ENCODE results near the gene BBC3. TPM values are rescaled to one million over a fixed set of nuclear protein-coding genes. Genes with fewer than 3 reads are reported as not detected.

BBC3 gene
- total and polyA plus RNA-seq, 2 experiments from 2014 or later = 23.4 to 31.9 TPM

DNA sequence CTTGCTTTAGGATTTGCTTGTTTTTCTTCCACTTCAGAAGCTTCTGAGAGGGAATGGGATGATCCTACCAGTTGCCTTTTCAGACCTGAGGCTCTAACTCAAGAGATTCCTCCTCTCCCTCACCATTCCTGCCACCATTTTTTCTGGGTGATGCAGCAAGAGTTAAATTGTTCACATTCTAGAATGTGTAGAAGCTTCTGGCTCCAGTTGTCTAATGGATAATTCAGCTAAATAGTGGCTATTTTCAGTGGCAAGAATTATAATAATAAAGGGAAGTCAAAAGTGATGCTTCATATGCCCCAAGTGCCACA is 20.9 kb downstream of the BBC3 start:
- Histone ChIP-seq H3K4me1 (ENCODE audit: insufficient read depth) (peaks cover 7% of the 10 kb centered on the region), H3K27me3 (ENCODE audit: insufficient read depth) (no peaks in the 10 kb centered on the region), H3K79me2 (replicated peaks; ENCODE audit: insufficient read depth) (no peaks in the 10 kb centered on the region), H4K20me1 (replicated peaks; ENCODE audit: insufficient read depth) (peaks cover 4% of the 10 kb centered on the region), H3K4me3 (no peak overlapping the region), H2AFZ (no peak overlapping the region), H3K9me2 (ENCODE audit: insufficient read depth) (no peaks in the 10 kb centered on the region), H3K27ac (ENCODE audit: low read depth) (peak overlapping the region; percentile 89), H3F3A (replicated peaks; ENCODE audit: low read depth) (peaks cover 44% of the 10 kb centered on the region), H3K4me2 (no peak overlapping the region), H3K36me3 (ENCODE audit: insufficient read depth) (peaks cover 16% of the 10 kb centered on the region)
- TF ChIP-seq CREB1 (CRISPR knock-in tag; IDR thresholded peaks at IDR 0.05; ENCODE audit: low read depth) (no peak), JUNB (IDR thresholded peaks at IDR 0.05; ENCODE audit: unreplicated experiment) (no peak), EZH2phosphoT487 (IDR thresholded peaks at IDR 0.05; ENCODE audit: unreplicated experiment) (no peak), ZNF331 (CRISPR knock-in tag; IDR thresholded peaks at IDR 0.05; ENCODE audit: low read depth) (no peak), ZNF114 (CRISPR knock-in tag; IDR thresholded peaks at IDR 0.05) (no peak)
- TF ChIP-seq, protein P1, sequence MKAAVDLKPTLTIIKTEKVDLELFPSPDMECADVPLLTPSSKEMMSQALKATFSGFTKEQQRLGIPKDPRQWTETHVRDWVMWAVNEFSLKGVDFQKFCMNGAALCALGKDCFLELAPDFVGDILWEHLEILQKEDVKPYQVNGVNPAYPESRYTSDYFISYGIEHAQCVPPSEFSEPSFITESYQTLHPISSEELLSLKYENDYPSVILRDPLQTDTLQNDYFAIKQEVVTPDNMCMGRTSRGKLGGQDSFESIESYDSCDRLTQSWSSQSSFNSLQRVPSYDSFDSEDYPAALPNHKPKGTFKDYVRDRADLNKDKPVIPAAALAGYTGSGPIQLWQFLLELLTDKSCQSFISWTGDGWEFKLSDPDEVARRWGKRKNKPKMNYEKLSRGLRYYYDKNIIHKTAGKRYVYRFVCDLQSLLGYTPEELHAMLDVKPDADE (IDR thresholded peaks at IDR 0.05) = no peak
- Mint-ChIP-seq H3K4me1 (peaks cover 18% of the 10 kb centered on the region), H3K9me3 (no peaks in the 10 kb centered on the region; the same call in 2 of the 3 replicates), H3K36me3 (ENCODE audit: low read depth) (peaks cover 63% of the 10 kb centered on the region), H3K27ac (peak overlapping the region; percentile 98), H3K4me3 (no peak overlapping the region), H3K27me3 (ENCODE audit: insufficient read depth, low read depth, poor library complexity) (peaks cover 14% of the 10 kb centered on the region)
- DNase-seq (ENCODE audit: low spot score) = no peak
- no peak for ATAC-seq

DNA sequence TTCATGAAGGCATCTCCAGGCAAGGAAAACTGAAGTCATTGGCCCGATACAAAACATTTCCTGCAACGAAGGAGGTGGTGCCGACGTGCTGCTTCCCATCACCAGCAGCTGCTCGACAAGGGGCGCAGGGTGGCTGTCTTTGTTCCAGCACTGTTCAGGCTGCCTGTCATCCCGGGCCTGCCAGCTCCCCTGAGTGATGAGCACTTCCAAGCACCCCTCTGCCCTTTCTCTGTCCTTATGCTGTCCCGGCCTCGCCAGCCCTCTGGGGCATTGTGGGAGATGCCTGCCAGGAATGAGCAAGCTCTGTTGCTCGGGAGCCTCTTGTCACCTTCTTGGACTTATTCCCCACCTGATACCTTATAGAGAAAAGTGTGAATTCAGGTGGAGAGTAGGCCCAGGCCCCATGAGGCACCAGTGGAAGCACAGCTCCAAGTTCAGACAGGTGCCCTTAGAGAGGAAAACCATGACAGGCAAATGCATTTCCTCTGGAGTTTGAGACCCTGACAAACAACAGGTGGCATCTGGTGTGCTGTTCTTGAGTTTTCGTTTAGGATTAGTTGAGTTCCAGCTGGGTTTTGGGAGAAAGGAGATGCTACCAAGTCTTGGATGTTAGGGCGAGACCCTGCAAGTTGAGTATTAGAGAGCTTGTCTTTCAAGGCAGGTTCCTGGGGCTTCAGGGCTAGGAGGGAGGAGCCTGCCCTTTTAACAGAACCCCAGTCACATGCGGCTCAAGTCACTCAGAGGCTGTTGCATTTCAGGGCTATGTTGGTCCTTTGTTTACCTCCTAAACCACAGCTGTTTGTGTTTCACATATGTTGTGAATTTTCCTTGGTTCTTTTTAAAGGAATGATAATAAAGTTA is 21.4 kb downstream of the BBC3 start:
- H3K27ac ChIP-seq (ENCODE audit: low read depth) = peak overlapping the region; percentile 89
- H3K4me3 Mint-ChIP-seq = no peak overlapping the region; the same call in 2 of the 3 replicates
- ATAC-seq = peak; percentile 79
- TF ChIP-seq ZNF114 (CRISPR knock-in tag; IDR thresholded peaks at IDR 0.05) = no peak
- TF ChIP-seq, protein P2, sequence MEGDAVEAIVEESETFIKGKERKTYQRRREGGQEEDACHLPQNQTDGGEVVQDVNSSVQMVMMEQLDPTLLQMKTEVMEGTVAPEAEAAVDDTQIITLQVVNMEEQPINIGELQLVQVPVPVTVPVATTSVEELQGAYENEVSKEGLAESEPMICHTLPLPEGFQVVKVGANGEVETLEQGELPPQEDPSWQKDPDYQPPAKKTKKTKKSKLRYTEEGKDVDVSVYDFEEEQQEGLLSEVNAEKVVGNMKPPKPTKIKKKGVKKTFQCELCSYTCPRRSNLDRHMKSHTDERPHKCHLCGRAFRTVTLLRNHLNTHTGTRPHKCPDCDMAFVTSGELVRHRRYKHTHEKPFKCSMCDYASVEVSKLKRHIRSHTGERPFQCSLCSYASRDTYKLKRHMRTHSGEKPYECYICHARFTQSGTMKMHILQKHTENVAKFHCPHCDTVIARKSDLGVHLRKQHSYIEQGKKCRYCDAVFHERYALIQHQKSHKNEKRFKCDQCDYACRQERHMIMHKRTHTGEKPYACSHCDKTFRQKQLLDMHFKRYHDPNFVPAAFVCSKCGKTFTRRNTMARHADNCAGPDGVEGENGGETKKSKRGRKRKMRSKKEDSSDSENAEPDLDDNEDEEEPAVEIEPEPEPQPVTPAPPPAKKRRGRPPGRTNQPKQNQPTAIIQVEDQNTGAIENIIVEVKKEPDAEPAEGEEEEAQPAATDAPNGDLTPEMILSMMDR (conservative IDR thresholded peaks at IDR 0.05; ENCODE audit: low read depth in 2 of 2) = no peak
- TF ChIP-seq CREB1 (CRISPR knock-in tag; IDR thresholded peaks at IDR 0.05; ENCODE audit: low read depth) = no peak
- TF ChIP-seq, protein P3, sequence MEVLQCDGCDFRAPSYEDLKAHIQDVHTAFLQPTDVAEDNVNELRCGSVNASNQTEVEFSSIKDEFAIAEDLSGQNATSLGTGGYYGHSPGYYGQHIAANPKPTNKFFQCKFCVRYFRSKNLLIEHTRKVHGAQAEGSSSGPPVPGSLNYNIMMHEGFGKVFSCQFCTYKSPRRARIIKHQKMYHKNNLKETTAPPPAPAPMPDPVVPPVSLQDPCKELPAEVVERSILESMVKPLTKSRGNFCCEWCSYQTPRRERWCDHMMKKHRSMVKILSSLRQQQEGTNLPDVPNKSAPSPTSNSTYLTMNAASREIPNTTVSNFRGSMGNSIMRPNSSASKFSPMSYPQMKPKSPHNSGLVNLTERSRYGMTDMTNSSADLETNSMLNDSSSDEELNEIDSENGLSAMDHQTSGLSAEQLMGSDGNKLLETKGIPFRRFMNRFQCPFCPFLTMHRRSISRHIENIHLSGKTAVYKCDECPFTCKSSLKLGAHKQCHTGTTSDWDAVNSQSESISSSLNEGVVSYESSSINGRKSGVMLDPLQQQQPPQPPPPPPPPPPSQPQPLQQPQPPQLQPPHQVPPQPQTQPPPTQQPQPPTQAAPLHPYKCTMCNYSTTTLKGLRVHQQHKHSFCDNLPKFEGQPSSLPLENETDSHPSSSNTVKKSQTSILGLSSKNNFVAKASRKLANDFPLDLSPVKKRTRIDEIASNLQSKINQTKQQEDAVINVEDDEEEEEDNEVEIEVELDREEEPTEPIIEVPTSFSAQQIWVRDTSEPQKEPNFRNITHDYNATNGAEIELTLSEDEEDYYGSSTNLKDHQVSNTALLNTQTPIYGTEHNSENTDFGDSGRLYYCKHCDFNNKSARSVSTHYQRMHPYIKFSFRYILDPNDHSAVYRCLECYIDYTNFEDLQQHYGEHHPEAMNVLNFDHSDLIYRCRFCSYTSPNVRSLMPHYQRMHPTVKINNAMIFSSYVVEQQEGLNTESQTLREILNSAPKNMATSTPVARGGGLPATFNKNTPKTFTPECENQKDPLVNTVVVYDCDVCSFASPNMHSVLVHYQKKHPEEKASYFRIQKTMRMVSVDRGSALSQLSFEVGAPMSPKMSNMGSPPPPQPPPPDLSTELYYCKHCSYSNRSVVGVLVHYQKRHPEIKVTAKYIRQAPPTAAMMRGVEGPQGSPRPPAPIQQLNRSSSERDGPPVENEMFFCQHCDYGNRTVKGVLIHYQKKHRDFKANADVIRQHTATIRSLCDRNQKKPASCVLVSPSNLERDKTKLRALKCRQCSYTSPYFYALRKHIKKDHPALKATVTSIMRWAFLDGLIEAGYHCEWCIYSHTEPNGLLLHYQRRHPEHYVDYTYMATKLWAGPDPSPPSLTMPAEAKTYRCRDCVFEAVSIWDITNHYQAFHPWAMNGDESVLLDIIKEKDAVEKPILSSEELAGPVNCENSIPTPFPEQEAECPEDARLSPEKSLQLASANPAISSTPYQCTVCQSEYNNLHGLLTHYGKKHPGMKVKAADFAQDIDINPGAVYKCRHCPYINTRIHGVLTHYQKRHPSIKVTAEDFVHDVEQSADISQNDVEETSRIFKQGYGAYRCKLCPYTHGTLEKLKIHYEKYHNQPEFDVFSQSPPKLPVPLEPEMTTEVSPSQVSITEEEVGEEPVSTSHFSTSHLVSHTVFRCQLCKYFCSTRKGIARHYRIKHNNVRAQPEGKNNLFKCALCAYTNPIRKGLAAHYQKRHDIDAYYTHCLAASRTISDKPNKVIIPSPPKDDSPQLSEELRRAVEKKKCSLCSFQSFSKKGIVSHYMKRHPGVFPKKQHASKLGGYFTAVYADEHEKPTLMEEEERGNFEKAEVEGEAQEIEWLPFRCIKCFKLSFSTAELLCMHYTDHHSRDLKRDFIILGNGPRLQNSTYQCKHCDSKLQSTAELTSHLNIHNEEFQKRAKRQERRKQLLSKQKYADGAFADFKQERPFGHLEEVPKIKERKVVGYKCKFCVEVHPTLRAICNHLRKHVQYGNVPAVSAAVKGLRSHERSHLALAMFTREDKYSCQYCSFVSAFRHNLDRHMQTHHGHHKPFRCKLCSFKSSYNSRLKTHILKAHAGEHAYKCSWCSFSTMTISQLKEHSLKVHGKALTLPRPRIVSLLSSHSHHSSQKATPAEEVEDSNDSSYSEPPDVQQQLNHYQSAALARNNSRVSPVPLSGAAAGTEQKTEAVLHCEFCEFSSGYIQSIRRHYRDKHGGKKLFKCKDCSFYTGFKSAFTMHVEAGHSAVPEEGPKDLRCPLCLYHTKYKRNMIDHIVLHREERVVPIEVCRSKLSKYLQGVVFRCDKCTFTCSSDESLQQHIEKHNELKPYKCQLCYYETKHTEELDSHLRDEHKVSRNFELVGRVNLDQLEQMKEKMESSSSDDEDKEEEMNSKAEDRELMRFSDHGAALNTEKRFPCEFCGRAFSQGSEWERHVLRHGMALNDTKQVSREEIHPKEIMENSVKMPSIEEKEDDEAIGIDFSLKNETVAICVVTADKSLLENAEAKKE (CRISPR knock-in tag; IDR thresholded peaks at IDR 0.05) = no peak
- TF ChIP-seq EZH2 (IDR thresholded peaks at IDR 0.05; ENCODE audit: low read depth, unreplicated experiment) = no peak
- TF ChIP-seq POLR2AphosphoS5 (IDR thresholded peaks at IDR 0.05; ENCODE audit: low read depth) = no peak
- no peak for TF ChIP-seq STAT1 (IDR thresholded peaks at IDR 0.05; ENCODE audit: unreplicated experiment)
- no peak for TF ChIP-seq EZH2phosphoT487 (IDR thresholded peaks at IDR 0.05; ENCODE audit: unreplicated experiment)

More for the DNA sequence above, 21.4 kb downstream of the BBC3 start:
- H3K4me1 Mint-ChIP-seq = peaks cover 18% of the 10 kb centered on the region
- peaks cover 69% of the 10 kb centered on the region for H3K36me3 Mint-ChIP-seq (ENCODE audit: low read depth)
- H3K4me3 ChIP-seq = no peak overlapping the region
- no peaks in the 10 kb centered on the region for H3K79me2 ChIP-seq (replicated peaks; ENCODE audit: insufficient read depth)
- H3K27me3 ChIP-seq (ENCODE audit: insufficient read depth) = no peaks in the 10 kb centered on the region
- peaks cover 22% of the 10 kb centered on the region for H3K36me3 ChIP-seq (ENCODE audit: insufficient read depth)
- peak overlapping the region; percentile 98 for H3K27ac Mint-ChIP-seq
- H3K27me3 Mint-ChIP-seq (ENCODE audit: insufficient read depth, low read depth, poor library complexity) = peaks cover 14% of the 10 kb centered on the region
- no peak overlapping the region for H3K4me2 ChIP-seq
- peaks cover 44% of the 10 kb centered on the region for H3F3A ChIP-seq (replicated peaks; ENCODE audit: low read depth)
- peaks cover 7% of the 10 kb centered on the region for H3K4me1 ChIP-seq (ENCODE audit: insufficient read depth)
- H4K20me1 ChIP-seq (replicated peaks; ENCODE audit: insufficient read depth) = peaks cover 8% of the 10 kb centered on the region
- peak; percentile 55 for DNase-seq (ENCODE audit: low spot score)
- no peaks in the 10 kb centered on the region for H3K9me2 ChIP-seq (ENCODE audit: insufficient read depth)
- no peak overlapping the region for H2AFZ ChIP-seq
- no peaks in the 10 kb centered on the region; the same call in 2 of the 3 replicates for H3K9me3 Mint-ChIP-seq

All from GM23338 (cell line).